GM20431 (cell line): Measurements from ENCODE around the gene KDM2A.
"Not testable (repeated sequence)": the region's sequence is repeated elsewhere in the genome, so short reads cannot be mapped to it uniquely, and the experiment has no call there.

Experiments
- in situ Hi-C: fragments of 300-500 bp; cut with MseI, MboI; formaldehyde crosslinking; loops from one replicate; pipeline ENCODE4 v1.15.0; 2020; ENCODE audit warnings: low sequenced_read_pairs; ENCODE audit not compliant: unreplicated experiment

Gene KDM2A

GRCh38 chr11:67255353-67255752 is 136.3 kb downstream of the KDM2A start:
- in situ Hi-C loops: no loop called here

GRCh38 chr11:67255864-67256263 is 136.8 kb downstream of the KDM2A start:
- in situ Hi-C loops: no loop called here

GRCh38 chr11:67256477-67257135 is 137.5 kb downstream of the KDM2A start:
- in situ Hi-C loops: no loop called here

GRCh38 chr11:67260406-67260805 is 141.3 kb downstream of the KDM2A start:
- in situ Hi-C loops: no loop called here

GRCh38 chr11:67260885-67261639 is 142.0 kb downstream of the KDM2A start:
- in situ Hi-C loops: not testable (repeated sequence)

DNA sequence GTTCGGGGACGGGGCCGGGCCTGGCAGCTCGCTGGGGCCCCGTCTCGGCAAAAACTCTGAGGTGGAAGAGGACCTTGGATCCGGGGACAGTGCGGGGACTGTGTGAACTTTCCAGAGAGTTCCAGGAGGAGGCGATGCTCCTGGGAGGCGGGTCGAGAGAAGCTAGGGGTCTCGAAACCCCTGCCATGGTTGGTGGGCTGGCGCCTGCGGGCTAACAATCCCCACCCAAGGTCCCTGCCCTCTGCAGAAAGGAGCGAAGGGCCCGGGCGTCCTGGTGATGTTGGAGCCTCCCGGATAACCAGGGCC is 142.5 kb downstream of the KDM2A start:
- in situ Hi-C loops: no loop called here

DNA sequence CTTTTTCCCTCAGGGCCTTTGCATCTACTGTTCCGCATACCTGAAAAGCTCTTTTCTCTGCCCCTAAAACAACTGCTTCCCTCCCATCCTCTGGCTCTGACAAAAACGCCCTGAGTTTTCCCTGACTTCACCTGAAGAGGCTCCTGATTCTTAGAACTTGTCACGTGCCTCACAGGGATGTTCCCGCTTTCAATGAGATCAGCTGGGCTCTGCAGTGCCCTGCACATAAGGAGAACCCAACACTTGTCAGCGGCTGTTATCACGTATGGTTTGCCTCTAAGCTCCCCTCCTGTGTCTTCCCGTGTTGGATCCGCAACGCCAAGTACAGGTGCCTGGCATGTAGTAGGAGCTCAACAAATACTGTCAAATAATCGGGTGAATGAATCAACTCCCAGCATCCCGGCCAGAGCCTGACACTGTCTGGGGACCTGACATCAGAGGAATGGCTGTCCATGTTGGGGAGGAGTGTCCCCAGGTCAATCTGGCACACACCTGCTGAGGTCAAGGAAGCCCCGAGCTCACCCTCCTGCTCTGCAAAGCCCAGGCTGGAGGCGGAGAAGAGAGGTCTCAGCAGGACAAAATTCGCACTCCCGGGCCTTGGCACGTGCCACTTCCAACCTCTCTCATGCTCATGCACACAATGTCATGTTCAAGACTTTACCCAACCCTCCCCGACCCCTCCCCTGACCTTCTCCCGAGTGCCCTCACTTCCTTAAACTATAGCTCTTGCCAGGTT is 143.1 kb downstream of the KDM2A start:
- in situ Hi-C loops: no loop called here

DNA sequence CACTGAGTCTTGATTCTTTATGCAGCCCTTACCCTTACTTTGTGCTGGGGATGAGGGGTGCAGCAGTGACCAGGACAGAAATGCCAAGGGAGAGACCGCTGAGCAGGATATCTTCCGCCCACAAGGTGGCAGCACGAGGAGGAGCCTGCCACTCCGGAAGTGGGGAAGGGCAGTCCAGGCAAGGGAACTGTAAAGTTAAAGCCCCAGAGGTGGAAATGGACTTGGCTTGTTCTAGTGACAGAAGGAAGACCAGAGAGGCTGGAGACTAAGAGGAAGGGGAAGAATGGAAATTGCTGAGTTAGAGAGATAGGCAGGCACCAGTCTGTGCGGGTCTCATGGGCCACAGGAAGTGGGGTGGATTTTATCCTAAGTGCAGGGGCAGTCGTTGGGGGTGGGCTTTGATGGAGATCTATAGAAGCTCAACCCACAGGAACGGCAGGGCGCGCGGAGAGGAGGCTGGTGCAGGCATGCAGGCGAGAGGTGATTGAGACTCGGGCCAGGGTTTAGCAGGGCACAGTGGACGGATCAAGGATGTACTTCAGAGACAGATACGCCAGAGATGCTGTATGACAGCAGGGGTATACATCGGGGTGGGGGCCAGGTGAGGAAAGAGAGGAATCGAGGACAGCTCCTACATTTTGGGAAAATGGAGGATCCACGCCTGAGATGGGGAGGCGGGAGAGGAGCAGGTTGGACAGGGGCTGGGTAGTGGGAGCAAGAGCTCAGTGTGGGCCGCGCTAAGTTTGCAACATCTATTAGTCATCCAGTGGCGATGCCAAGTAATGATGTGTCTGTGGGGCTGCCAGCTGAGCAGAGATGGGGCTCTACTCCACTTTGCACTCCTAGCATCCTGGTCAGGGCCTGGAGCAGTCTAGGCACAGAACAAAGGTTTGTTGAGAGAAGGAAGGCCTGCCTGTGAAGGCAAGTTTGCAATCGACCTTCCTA is 143.9 kb downstream of the KDM2A start:
- in situ Hi-C loops: no loop called here

GRCh38 chr11:67264260-67264659 is 145.2 kb downstream of the KDM2A start:
- in situ Hi-C loops: no loop called here

GRCh38 chr11:67264877-67265632 is 146.0 kb downstream of the KDM2A start:
- in situ Hi-C loops: no loop called here

DNA sequence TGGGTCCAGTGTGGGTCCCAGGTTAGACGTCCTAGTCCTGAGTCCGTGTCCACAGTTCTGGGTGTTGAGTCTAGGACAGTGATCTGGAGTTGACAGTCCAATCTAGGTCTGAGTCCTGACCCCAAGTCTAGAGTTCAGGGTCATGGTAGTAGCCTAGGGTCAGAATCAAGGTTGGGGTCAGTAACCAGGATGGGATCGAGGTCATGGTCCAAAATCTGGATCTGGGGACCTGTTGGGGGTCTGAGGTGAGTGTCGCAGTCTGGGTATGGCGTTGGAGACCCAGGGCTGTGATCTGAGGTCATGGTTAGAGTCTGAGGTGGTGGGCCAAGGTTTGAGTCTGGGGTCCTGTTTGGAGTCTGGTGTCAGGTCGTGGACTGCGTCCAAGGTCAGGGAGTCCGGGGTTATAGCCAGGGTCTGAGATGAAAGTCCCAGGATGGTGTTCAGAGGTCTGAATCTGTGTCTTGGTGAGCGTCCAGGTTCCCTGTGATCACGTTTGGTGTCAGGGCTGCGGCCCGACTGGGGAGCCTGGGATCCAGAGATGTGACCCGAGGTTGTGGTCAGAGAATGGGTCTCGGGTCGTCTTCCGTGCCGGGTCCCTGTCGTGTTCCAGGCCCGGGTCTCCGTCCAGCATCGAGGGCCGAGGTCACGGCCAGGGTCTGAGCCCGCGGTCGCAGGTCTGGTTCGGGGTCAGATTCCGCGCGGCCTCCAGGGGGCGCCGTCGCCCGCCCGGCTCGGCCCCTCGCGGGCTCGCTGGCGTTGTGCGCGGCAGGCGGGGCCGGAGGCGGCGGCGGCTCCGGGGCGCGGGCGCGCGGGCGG is 146.8 kb downstream of the KDM2A start:
- in situ Hi-C loops: no loop called here

- in situ Hi-C loops: no loop called here
These were observed 147.6 kb downstream of the KDM2A start, which contains the start of gene GRK2 for GRCh38 chr11:67266449-67267187. TSS of gene GRK2 (plus strand) at chr11:67266473. CDS start at chr11:67266700, 227 bp downstream.

DNA sequence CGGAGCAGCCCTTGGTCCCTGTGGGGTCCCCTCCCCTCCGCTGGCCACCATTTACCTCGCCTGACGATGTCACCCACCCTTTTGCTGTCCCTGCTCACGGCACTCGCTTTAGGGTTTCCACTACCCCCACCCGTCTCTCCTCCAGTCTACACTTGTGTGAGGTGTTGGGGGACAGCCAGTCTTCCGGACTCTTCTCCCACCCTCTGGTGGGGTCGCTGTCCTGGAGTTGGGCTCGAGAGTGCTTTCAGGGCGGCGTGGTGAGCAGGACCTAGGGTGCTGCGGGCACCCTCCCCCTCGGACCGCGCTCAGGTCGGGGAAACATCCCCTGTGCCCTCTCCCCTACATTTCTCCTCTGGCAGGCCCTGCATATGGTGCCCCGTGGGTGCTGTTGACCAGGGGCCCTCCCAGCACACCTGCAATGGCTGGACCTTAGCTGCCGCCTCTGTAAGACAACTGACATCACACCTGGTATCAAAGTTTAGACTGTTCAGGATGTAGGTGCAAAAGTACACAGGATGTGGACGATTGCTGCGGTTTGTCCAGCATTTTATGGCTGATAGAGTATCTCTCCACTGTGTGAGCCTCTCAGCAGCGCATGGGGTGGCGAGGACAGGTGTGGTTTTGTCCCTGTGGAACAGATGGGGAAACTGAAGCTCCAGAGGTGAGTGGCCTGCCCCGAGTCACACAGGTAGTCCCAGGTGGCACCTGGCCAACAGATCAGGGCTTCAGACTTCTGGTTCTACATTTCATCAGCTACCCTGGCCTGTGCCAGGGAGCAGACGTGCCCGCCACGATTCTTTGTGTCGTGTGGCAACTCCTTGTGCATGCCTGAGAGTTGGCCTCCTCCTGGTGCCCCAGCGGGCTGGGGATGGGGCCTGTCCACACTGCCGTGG is 148.4 kb downstream of the KDM2A start:
- in situ Hi-C loops: no loop called here

DNA sequence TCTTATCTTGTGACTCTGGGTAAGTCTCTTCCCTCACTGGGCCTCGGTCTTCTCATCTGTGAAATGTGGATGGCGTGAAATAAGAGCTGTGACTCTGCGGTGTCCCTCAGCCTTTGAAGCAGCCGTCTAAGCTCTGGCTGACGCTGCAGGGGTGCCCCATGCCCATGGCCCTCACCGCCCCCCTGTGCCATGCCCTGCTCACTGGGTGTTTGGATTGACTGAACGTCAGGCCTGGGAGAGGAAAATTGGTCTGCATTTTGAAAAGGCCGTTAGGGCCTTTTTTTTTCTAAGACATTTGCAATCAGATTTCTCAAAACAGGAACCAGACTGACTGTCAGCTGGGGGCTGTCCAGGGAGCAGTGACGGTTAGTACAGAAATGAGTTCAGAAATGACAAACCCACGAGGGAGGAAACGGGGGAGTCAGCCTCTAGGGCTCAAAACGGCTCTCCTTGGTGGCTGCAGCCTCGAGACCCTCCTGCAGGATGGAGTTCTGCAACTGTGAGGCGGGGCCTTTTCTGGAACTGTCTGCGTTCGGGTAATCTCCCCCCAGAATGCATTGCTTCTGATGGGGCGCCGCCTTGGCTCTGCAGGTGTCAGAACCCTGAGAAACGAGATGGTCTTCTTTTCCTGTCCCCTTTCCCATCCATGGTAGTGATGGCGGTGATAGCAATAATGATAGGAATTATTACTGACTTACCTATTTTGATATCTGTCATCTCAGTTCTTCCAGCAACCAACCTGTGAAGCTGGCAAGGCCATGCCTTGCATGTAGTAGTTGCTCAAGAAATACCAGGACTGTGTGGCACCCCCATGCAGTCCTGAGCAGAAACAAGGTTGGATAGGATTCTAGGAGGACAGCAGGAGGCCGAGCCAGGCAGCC is 149.3 kb downstream of the KDM2A start:
- in situ Hi-C loops: no loop called here

DNA sequence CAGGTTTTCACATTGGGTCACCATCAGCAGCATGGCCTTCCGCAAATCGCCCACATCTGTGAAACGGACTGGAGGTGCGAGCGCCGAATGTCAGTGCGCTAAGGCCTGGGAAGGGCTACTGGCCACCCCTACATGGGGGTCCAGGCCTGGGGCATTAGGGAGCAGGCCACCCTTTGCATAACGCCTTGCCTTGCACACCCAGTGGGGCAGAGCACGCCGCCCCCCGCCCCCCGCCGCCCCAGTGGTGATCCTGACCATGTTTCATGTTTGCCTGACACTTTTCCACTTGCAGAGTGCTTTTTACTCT is 149.9 kb downstream of the KDM2A start:
- in situ Hi-C loops: no loop called here
